Transverse colon (tissue), 4 donors: ENCODE measurements around the gene SLC6A13. TPM values are rescaled to one million over a fixed set of nuclear protein-coding genes. Genes with fewer than 3 reads are reported as not detected.

Source experiments
- DNase-seq: peaks from one replicate; pipeline ENCODE4 v3.0.0-alpha.2; 2019
- H3K27ac ChIP-seq, 4 donors: fragments of 200-600 bp; sonication (generic); 2 replicates each; pipeline ENCODE4 v1.5.1; 2016 to 2018; ENCODE audit warnings: inconsistent platforms in 4 of 4
- H3K27me3 ChIP-seq: fragments of 200-600 bp; sonication (generic); 2 replicates; pipeline ENCODE4 v1.5.1; 2017; ENCODE audit warnings: inconsistent platforms
- H3K36me3 ChIP-seq, 4 donors: fragments of 200-600 bp; sonication (generic); 2 replicates each; pipeline ENCODE4 v1.5.1; 2017 to 2019; ENCODE audit warnings: inconsistent platforms in 4 of 4
- H3K4me1 ChIP-seq, 4 donors: fragments of 200-600 bp; sonication (generic); 2 replicates each; pipeline ENCODE4 v1.5.1; 2017 to 2020; ENCODE audit warnings: inconsistent platforms in 4 of 4
- H3K4me3 ChIP-seq, 4 donors: fragments of 200-600 bp; sonication (generic); 1 replicate in 1 of 4; 2 replicates in 3 of 4; pipeline versions ENCODE4 v1.5.1 to v1.6.1; 2017 to 2019; ENCODE audit warnings: inconsistent platforms in 4 of 4
- H3K9me3 ChIP-seq, 2 donors: fragments of 200-600 bp; sonication (generic); 2 replicates each; pipeline ENCODE4 v1.5.1; 2017 to 2019; ENCODE audit warnings: inconsistent platforms in 2 of 2
- CTCF ChIP-seq, 5 experiments: fragments of 200-600 bp in 3 of 5; fragments of 450-650 bp in 2 of 5; sonication (generic) in 3 of 5; IDR thresholded peaks; 1 replicate in 2 of 5; 2 replicates in 3 of 5; pipeline ENCODE4 v1.5.1; 2016 to 2017; ENCODE audit warnings: antibody characterized with exemption in 5 of 5, inconsistent platforms in 3 of 5, mild to moderate bottlenecking in 2 of 5, moderate library complexity in 1 of 5
- EP300 ChIP-seq: sonication (generic); formaldehyde crosslinking; IDR thresholded peaks from one replicate; pipeline ENCODE4 v1.6.1; 2017; ENCODE audit warnings: antibody characterized with exemption, low read depth
- POLR2A ChIP-seq: fragments of 450-650 bp; IDR thresholded peaks from one replicate; pipeline ENCODE4 v1.6.1; 2016; ENCODE audit warnings: antibody characterized with exemption, mild to moderate bottlenecking, moderate library complexity
- POLR2AphosphoS5 ChIP-seq, 3 donors: sonication (generic); formaldehyde crosslinking; IDR thresholded peaks; one replicate each; pipeline ENCODE4 v1.6.1; 2016; ENCODE audit warnings: antibody characterized with exemption in 3 of 3
- WGBS, 2 donors: methylation state at CpG; one replicate each; pipeline ENCODE4 v1.1.5; 2018; ENCODE audit warnings: low coverage in 1 of 2; 5-methylcytosine and 5-hydroxymethylcytosine counted together
- in situ Hi-C, 4 donors: fragments of 200-750 bp; cut with MboI; loops; one replicate each; pipeline versions ENCODE4 v1.15.0 to v1.15.1; 2017; ENCODE audit warnings: low sequenced_read_pairs in 3 of 4, low pct_ligation_motif_present in 1 of 4, low pct_unique_long_range_greater_than_20kb in 1 of 4
- intact Hi-C: fragments of 100-400 bp; cut with DNase I; formaldehyde crosslinking; loops from one replicate; pipeline ENCODE4 v1.15.1; 2023; ENCODE audit warnings: low total_unique reads
- total RNA-seq, 4 donors: library from RNA; depleted of rRNA; stranded (reverse); fragments of >200 nt; gene quantifications; one replicate each; pipeline ENCODE4 v1.1.0, GENCODE V29; 2016

SLC6A13 gene
- total RNA-seq, 4 donors from 2014 or later, result not detected

- Histone ChIP-seq H3K4me1 (peaks cover 0 to 10% (median 3%) of the 10 kb centered on the region in 4 donors), H3K27ac (no peak overlapping the region), H3K9me3 (no peaks in the 10 kb centered on the region), H3K27me3 (peaks cover 44% of the 10 kb centered on the region), H3K36me3 (no peaks in the 10 kb centered on the region), H3K4me3 (no peak overlapping the region)
- in situ Hi-C loops, result no loop called here
- DNase-seq, result no peak
- TF ChIP-seq POLR2AphosphoS5 (IDR thresholded peaks at IDR 0.05), result no peak
- intact Hi-C loops, result no loop called here
- 71% methylated on average over 4 of the region's 4 CpGs; no CpG with 5 or more reads in 1 of the 2 donors for WGBS, 2 donors
Measured at GRCh38 chr12:205026-205425, 57.6 kb downstream of the SLC6A13 start.

- Histone ChIP-seq H3K36me3 (no peaks in the 10 kb centered on the region), H3K4me1 (peaks cover 0 to 10% (median 3%) of the 10 kb centered on the region in 4 donors), H3K9me3 (no peaks in the 10 kb centered on the region), H3K27ac (no peak overlapping the region), H3K27me3 (peaks cover 45% of the 10 kb centered on the region), H3K4me3 (peak overlapping the region in 1 of 4 donors; percentile 43)
- in situ Hi-C loops, result no loop called here
- intact Hi-C loops, result no loop called here
- 79 to 86% methylated on average over 6 to 10 of the region's 11 CpGs for WGBS, 2 donors
- TF ChIP-seq EP300, result no peak
- no peak for TF ChIP-seq CTCF (IDR thresholded peaks at IDR 0.05)
- no peak for TF ChIP-seq POLR2A
- no peak for TF ChIP-seq POLR2AphosphoS5 (IDR thresholded peaks at IDR 0.05)
- no peak for DNase-seq
Measured at GRCh38 chr12:204261-204678, 58.4 kb downstream of the SLC6A13 start.

GRCh38 chr12:203462-204260 is 59.0 kb downstream of the SLC6A13 start:
- TF ChIP-seq EP300 (no peak), POLR2A (no peak), CTCF (IDR thresholded peaks at IDR 0.05) (peak in 1 of 5 experiments; percentile 5), POLR2AphosphoS5 (IDR thresholded peaks at IDR 0.05) (no peak)
- Histone ChIP-seq H3K36me3 (no peaks in the 10 kb centered on the region), H3K27me3 (peaks cover 49% of the 10 kb centered on the region), H3K27ac (no peak overlapping the region), H3K9me3 (no peaks in the 10 kb centered on the region), H3K4me3 (peak overlapping the region in 3 of 4 donors; percentile 24 to 50 (median 43)), H3K4me1 (peaks cover 0 to 10% (median 3%) of the 10 kb centered on the region in 4 donors)
- WGBS, 2 donors, result 47% methylated on average over 46 of the region's 84 CpGs; no CpG with 5 or more reads in 1 of the 2 donors
- intact Hi-C loops, result no loop called here
- in situ Hi-C loops, result no loop called here
- no peak for DNase-seq

GRCh38 chr12:203074-203461 is 59.6 kb downstream of the SLC6A13 start:
- DNase-seq, result no peak
- WGBS, 2 donors, result 71 to 80% methylated on average over 8 to 16 of the region's 16 CpGs
- H3K4me1 ChIP-seq, result peaks cover 0 to 10% (median 3%) of the 10 kb centered on the region in 4 donors
- peaks cover 52% of the 10 kb centered on the region for H3K27me3 ChIP-seq
- intact Hi-C loops, result no loop called here
- no peaks in the 10 kb centered on the region for H3K9me3 ChIP-seq
- no peaks in the 10 kb centered on the region for H3K36me3 ChIP-seq
- no peak overlapping the region for H3K27ac ChIP-seq
- peak overlapping the region in 3 of 4 donors; percentile 24 to 50 (median 43) for H3K4me3 ChIP-seq
- TF ChIP-seq POLR2AphosphoS5 (IDR thresholded peaks at IDR 0.05) (no peak), POLR2A (no peak), EP300 (no peak), CTCF (IDR thresholded peaks at IDR 0.05) (no peak)
- in situ Hi-C loops, result no loop called here
